Keratinocyte (primary cell): ENCODE results near the gene TSPAN16. TPM values are rescaled to one million over a fixed set of nuclear protein-coding genes. Genes with fewer than 3 reads are reported as not detected.
A peak's percentile ranks its signal among the peaks of the same experiment; 100 is the strongest.

Experiments used
- DNase-seq: peaks from one replicate; pipeline ENCODE4 v3.0.0-alpha.2; 2011; ENCODE audit warnings: low read depth, missing footprints, low spot score
- FAIRE-seq: peaks from 2 replicates; lab custom pipeline; 2011; peaks lifted over from hg19 to GRCh38; lab: Jason Lieb, UNC
- H2AFZ ChIP-seq: 2 replicates; pipeline ENCODE4 v1.6.0; 2012; ENCODE audit warnings: low read length, control low read depth, inconsistent platforms; ENCODE audit not compliant: control insufficient read depth
- H3K27ac ChIP-seq: 2 replicates; pipeline ENCODE4 v1.5.1; 2011; ENCODE audit warnings: low read length; ENCODE audit not compliant: control insufficient read depth, insufficient read depth
- H3K27me3 ChIP-seq: 3 replicates; pipeline ENCODE4 v1.6.0; 2011; ENCODE audit warnings: low read length; ENCODE audit not compliant: control insufficient read depth, insufficient read depth; ENCODE audit errors: extremely low read depth
- H3K36me3 ChIP-seq, 2 experiments: 2 replicates in 1 of 2; 3 replicates in 1 of 2; pipeline ENCODE4 v1.5.1; 2011; ENCODE audit warnings: low read length in 2 of 2, mild to moderate bottlenecking in 1 of 2; ENCODE audit not compliant: control insufficient read depth in 2 of 2, insufficient read depth in 2 of 2; ENCODE audit errors: extremely low read depth in 1 of 2
- H3K4me1 ChIP-seq: 3 replicates; pipeline ENCODE4 v1.5.1; 2011; ENCODE audit warnings: low read length; ENCODE audit not compliant: control insufficient read depth, insufficient read depth; ENCODE audit errors: extremely low read depth
- H3K4me2 ChIP-seq: 3 replicates; pipeline ENCODE4 v1.6.0; 2011; ENCODE audit warnings: low read depth, low read length; ENCODE audit not compliant: control insufficient read depth, insufficient read depth; ENCODE audit errors: extremely low read depth
- H3K4me3 ChIP-seq, 3 experiments: fragments of 200-600 bp in 1 of 3; sonication (generic) in 1 of 3; 2 replicates in 2 of 3; 3 replicates in 1 of 3; pipeline ENCODE4 v1.5.1; 2011 to 2016; ENCODE audit warnings: low read length in 3 of 3, mild to moderate bottlenecking in 3 of 3, control low read depth in 2 of 3, inconsistent platforms in 1 of 3, low read depth in 1 of 3, mixed read lengths in 1 of 3, mixed run types in 1 of 3, moderate library complexity in 1 of 3; ENCODE audit not compliant: control insufficient read depth in 2 of 3, insufficient read depth in 2 of 3; ENCODE audit errors: extremely low read depth in 1 of 3
- H3K79me2 ChIP-seq: 2 replicates; pipeline ENCODE4 v1.6.0; 2012; ENCODE audit warnings: low read length; ENCODE audit not compliant: control insufficient read depth, insufficient read depth
- H3K9ac ChIP-seq: 3 replicates; pipeline ENCODE4 v1.6.0; 2011; ENCODE audit warnings: low read length; ENCODE audit not compliant: control insufficient read depth, insufficient read depth; ENCODE audit errors: extremely low read depth
- H3K9me1 ChIP-seq: 3 replicates; pipeline ENCODE4 v1.6.0; 2011; ENCODE audit warnings: low read length; ENCODE audit not compliant: control insufficient read depth, insufficient read depth; ENCODE audit errors: extremely low read depth
- H3K9me3 ChIP-seq: 2 replicates; pipeline ENCODE4 v1.5.1; 2012; ENCODE audit warnings: low read depth, low read length; ENCODE audit not compliant: control insufficient read depth
- H4K20me1 ChIP-seq: 3 replicates; pipeline ENCODE4 v1.6.0; 2011; ENCODE audit warnings: low read length; ENCODE audit not compliant: control insufficient read depth, insufficient read depth; ENCODE audit errors: extremely low read depth
- EZH2 ChIP-seq: IDR thresholded peaks from one replicate; pipeline ENCODE4 v1.6.1; 2012; ENCODE audit warnings: inconsistent platforms, mild to moderate bottlenecking, low read length, moderate library complexity
- dilution Hi-C: fragments of 300-500 bp; cut with MboI; formaldehyde crosslinking; loops from one replicate; pipeline ENCODE4 v1.7.0; 2020; ENCODE audit warnings: low sequenced_read_pairs; ENCODE audit not compliant: extremely low pct_ligation_motif_present
- polyA plus RNA-seq, 5 experiments: library from polyadenylated mRNA; depleted of rRNA in 3 of 5; stranded (reverse) in 3 of 5; stranded (forward) in 1 of 5; unstranded in 1 of 5; fragments of >200 nt; gene quantifications; 1 replicate in 1 of 5; 2 replicates in 3 of 5; 3 replicates in 1 of 5; pipeline versions ENCODE4 v1.2.1 to v1.2.3, GENCODE V29; 2011 to 2012; ENCODE audit warnings: missing spikeins in 2 of 5, low read depth in 1 of 5, low replicate concordance in 1 of 5
- TF ChIP-seq, protein P1 (sequence below), 3 experiments: IDR thresholded peaks in 1 of 3; conservative IDR thresholded peaks in 1 of 3; optimal IDR thresholded peaks in 1 of 3; 2 replicates in 2 of 3; 3 replicates in 1 of 3; pipeline versions ENCODE3 to v1.5.1; 2011; ENCODE audit warnings: low read length in 3 of 3, mild to moderate bottlenecking in 3 of 3, moderate library complexity in 2 of 3, control low read depth in 1 of 3, inconsistent platforms in 1 of 3; ENCODE audit not compliant: insufficient read depth in 2 of 3; ENCODE audit errors: extremely low read depth in 1 of 3

TSPAN16 gene
- polyA plus RNA-seq, 1 donor (not counting 4 experiments of a cell fraction or from before 2014, with no cell fraction given), result not detected

DNA sequence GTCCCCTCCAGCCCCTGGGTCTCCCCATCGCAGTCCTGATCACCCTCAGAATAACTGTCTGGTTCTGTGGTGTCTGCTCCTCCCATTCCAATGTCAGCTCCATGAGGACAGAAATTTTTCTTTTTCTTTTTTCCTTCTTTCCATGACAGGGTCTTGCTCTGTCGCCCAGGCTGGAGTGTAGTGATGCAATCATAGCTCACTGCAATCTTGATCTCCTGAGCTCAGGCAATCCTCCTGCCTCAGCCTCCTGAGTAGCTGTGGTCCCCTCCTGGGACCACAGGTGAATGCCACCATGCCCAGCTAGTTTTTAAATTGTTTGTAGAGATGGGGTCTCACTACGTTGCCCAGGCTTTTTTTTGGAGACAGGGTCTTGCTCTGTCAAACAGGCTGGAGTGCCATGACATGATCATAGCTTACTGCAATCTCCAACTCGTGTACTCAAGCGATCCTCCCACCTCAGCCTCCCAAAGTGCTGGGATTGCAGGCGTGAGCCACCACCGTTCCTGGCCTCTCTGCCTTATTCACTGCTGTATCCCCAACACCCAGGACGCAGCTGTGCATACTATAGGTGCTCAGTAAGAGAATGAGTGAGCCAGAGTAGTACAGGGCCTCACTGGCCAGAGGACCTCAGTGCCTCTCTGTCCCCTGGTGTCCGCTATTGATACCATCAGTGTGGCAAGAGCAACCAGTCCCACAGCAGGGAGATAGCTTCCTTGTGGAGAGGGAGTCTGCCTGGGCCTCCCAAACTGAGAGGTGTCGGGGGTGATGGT, 28.5 kb upstream of the TSPAN16 start:
- Histone ChIP-seq H3K27ac (no peak overlapping the region), H3K9ac (no peak overlapping the region), H4K20me1 (no peaks in the 10 kb centered on the region), H3K9me1 (no peaks in the 10 kb centered on the region), H3K79me2 (no peaks in the 10 kb centered on the region), H3K36me3 (no peaks in the 10 kb centered on the region), H3K27me3 (no peaks in the 10 kb centered on the region), H3K4me1 (peaks cover 34% of the 10 kb centered on the region), H3K9me3 (no peaks in the 10 kb centered on the region), H2AFZ (no peak overlapping the region), H3K4me3 (no peak overlapping the region), H3K4me2 (no peak overlapping the region)
- FAIRE-seq, result no peak
- DNase-seq, result no peak
- dilution Hi-C loops, result no loop called here
- no peak for TF ChIP-seq EZH2
- TF ChIP-seq, protein P1, sequence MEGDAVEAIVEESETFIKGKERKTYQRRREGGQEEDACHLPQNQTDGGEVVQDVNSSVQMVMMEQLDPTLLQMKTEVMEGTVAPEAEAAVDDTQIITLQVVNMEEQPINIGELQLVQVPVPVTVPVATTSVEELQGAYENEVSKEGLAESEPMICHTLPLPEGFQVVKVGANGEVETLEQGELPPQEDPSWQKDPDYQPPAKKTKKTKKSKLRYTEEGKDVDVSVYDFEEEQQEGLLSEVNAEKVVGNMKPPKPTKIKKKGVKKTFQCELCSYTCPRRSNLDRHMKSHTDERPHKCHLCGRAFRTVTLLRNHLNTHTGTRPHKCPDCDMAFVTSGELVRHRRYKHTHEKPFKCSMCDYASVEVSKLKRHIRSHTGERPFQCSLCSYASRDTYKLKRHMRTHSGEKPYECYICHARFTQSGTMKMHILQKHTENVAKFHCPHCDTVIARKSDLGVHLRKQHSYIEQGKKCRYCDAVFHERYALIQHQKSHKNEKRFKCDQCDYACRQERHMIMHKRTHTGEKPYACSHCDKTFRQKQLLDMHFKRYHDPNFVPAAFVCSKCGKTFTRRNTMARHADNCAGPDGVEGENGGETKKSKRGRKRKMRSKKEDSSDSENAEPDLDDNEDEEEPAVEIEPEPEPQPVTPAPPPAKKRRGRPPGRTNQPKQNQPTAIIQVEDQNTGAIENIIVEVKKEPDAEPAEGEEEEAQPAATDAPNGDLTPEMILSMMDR (optimal IDR thresholded peaks at IDR 0.05 in 1 of 3, IDR thresholded peaks at IDR 0.05 in 1 of 3, conservative IDR thresholded peaks at IDR 0.05 in 1 of 3; ENCODE audit: extremely low read depth in 1 of 3, insufficient read depth in 2 of 3, low read length in 3 of 3), result no peak

DNA sequence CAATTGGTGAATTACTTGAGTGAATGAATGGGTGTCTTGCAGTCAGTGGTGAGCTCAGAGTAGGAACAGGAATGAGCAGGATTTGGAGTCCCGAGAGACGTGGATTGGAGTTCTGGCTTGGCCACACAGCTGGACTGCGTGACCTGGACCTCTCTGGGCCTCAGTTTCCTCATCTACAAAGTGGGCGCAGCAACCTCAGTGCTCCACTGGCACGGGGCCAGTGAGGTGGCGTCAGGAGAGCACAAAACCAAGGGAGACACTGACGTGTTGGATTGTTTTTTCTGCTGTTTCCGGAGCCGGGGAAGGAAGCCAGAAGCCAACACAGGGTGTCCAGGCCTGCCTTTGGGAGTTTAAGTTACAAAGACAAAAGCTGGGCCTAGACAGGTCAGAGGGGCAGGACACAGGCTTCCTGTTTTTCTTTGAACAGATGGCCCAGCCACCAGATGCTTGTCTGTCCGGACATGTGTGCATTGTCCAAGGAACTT, 27.1 kb upstream of the TSPAN16 start:
- no peak overlapping the region for H2AFZ ChIP-seq
- H3K4me2 ChIP-seq, result peak overlapping the region; percentile 52
- H3K27me3 ChIP-seq, result no peaks in the 10 kb centered on the region
- FAIRE-seq, result peak; percentile 85
- TF ChIP-seq EZH2, result no peak
- TF ChIP-seq, protein P1 (optimal IDR thresholded peaks at IDR 0.05 in 1 of 3, IDR thresholded peaks at IDR 0.05 in 1 of 3, conservative IDR thresholded peaks at IDR 0.05 in 1 of 3; ENCODE audit: extremely low read depth in 1 of 3, insufficient read depth in 2 of 3, low read length in 3 of 3), result no peak
- no peak for DNase-seq
- no peaks in the 10 kb centered on the region for H3K79me2 ChIP-seq
- H4K20me1 ChIP-seq, result no peaks in the 10 kb centered on the region
- no peaks in the 10 kb centered on the region for H3K9me3 ChIP-seq
- no peak overlapping the region for H3K4me3 ChIP-seq
- H3K9me1 ChIP-seq, result no peaks in the 10 kb centered on the region
- dilution Hi-C loops, result no loop called here
- H3K4me1 ChIP-seq, result peaks cover 32% of the 10 kb centered on the region
- peak overlapping the region; percentile 37 for H3K27ac ChIP-seq
- peak overlapping the region; percentile 18 for H3K9ac ChIP-seq
- no peaks in the 10 kb centered on the region for H3K36me3 ChIP-seq
